Stimulated activated CD8-positive, alpha-beta memory T cell treated with anti-CD3 and anti-CD28 coated beads, Interleukin-15, amount 100 ng/mL, for 4 hours (primary cell): ENCODE measurements around the gene NRIP1.

Experiments used
- DNase-seq, 2 donors: peaks; one replicate each; pipeline ENCODE4 v3.0.0-alpha.2; 2020; ENCODE audit warnings: low read depth in 2 of 2

NRIP1 gene

DNA sequence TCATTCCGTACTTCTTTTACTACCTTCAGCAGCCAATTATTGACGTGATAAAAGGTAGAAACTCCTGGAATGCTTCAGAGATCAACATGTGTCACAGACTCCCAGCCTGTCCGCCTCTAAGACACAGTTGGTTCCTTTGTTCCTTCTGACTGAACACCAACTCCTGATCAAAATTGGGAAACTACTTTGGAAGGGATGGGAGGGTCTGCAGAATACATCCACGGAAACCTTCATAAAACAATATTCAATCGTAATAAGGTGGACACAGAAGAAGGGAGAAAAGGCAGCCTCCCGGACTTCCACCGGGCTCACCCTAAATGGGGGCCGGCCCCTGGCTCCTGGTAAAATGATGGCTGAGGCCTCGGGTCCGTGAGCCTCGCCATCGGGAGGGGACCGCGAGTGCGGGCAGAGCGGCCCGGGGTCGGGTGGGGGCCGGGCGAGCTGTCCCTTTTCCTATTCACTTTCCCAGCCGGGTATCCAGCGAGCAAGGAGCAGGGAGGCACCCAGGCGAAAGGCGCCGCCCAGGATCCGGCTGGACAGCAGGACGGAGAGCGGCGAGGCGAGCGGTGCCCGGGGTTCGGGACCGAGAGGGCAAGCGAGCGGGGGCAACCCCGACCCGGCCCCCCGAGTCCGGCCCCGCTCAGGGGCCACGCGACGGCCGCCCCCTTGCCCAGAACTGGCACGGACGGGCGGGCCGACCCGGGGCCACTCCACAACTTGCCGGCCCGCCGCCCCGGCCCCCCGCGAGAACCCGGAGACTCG lies 805 bp downstream of the NRIP1 start:
- DNase-seq, result no peak

GRCh38 chr21:15063081-15063813 lies 1.6 kb downstream of the NRIP1 start:
- DNase-seq, result no peak

- no peak for DNase-seq
These were observed 2.2 kb downstream of the NRIP1 start for GRCh38 chr21:15062606-15062965.

GRCh38 chr21:15061747-15062605 lies 2.8 kb downstream of the NRIP1 start:
- no peak for DNase-seq

- DNase-seq, result no peak
These were observed 3.5 kb downstream of the NRIP1 start for GRCh38 chr21:15061279-15061678.

DNA sequence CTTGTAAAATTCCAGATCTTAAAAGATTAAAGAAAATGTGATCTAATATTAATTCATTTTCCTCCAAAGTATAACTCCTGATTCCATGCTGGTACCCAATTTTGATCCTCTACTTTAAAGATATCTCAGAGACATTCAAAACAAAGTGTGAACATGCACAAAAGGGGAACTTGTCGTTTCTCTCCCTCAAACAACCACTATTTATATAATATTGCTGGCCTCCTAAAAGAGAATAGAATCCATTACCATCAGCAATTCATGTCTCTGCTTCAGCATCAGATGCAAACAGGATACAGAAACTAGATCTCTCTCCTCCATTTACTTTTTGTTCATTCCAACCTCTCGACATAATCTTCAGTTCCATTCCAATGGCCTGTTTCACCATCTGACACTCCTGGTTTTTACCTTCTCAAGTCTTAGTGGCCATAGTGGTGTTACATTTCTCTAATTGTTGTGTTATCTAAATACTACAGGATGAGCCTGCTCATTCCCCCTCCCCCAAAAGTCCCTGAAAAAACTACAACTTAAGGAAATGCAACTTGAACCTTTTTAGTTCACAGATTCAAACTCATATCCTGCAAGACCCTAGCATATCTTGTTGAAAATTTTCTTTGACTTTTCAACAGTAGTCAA lies 4.1 kb downstream of the NRIP1 start:
- DNase-seq, result no peak

- DNase-seq, result no peak
These were observed 5.4 kb downstream of the NRIP1 start for GRCh38 chr21:15059397-15059796.

DNA sequence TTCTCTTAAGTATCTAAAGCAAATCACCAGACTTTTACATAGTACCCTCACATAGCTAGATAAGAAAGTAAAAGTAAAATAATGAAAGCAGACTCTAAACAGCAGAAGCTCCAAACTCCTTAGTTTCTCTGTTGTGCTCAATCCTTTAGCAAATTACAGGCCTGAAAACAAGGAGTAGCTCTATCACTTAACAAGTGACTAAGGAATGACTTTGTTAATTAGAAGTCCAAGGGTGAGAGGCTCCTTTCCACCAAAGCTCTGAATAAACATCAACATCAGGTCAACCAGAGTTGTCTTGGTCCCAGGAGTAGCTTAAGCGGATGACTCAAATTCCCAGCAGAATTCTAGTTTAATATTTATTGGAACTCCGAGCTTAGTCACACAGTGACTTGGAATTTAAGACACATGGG lies 5.9 kb downstream of the NRIP1 start:
- no peak for DNase-seq

GRCh38 chr21:15057285-15057684 lies 7.5 kb downstream of the NRIP1 start:
- DNase-seq, result no peak

DNA sequence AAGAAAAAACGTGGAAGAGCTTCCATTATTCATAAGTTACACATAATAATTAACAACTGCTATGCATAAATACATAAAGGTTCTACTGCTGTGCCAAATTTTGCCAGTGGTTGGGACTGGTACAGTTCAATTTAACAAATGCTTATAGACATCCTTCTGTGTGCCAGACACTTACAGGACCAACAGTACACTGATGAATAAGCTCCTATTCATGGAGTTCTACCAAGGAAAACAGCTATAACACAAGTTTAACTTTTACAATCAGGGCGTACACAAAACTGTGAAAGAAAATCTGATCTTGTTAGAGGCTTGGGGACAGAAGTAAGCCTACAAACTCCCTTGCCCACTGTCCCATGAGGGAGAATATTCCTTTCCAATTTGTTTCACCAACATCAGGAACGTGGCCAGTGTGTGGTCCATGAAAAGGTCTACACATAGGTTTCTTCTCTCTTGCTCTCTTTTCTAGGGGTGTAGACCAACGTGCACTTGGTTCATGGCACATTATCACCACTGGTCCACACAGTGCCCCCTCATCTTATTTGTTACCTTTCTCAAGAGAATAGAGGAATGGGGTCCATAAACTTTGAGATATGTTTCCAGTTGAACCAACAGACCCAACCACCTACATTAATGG lies 10.1 kb downstream of the NRIP1 start:
- no peak for DNase-seq

DNA sequence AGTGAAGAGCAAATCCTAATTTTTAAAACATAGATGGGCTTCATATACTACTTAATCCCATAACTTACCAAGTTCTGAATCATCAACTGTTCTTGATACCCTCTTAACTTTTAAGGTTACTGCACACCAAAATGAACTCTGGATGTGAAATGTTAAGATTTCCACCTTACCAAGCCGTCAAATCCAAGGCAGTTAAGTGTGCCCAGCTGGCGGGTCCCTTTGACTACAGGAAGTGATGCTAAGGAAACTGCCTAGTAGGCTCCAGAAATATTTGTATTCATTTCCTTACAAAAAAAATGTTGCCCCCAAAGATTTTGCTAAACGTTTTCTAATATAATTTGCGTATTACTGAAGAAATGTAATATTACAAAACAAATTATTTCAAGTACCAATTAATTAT lies 10.7 kb downstream of the NRIP1 start:
- no peak for DNase-seq

- DNase-seq, result no peak
These were observed 11.3 kb downstream of the NRIP1 start for GRCh38 chr21:15053500-15053899.

- no peak for DNase-seq
These were observed 12.4 kb downstream of the NRIP1 start for GRCh38 chr21:15052459-15052763.

GRCh38 chr21:15051644-15052458 lies 12.9 kb downstream of the NRIP1 start:
- no peak for DNase-seq

GRCh38 chr21:15050568-15051377 lies 14.0 kb downstream of the NRIP1 start:
- DNase-seq, result no peak

DNA sequence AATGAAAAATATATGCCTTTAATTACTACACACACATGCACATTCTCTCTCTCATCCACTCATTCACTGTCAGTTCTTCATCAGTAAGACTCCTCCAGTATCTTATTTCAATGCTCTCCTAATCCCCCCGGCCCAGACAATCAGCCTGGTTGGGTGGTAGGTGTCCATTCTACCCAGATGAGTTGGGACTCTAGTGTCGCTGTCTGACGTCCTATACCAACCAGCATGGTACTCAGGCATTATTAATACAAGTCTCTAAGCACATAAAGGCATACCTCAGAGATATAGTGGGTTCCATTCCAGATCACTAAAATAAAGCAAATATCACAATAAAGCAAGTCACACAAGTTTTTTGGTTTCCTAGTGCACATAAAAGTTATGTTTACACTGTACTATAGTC lies 19.8 kb downstream of the NRIP1 start:
- no peak for DNase-seq

- DNase-seq, result no peak
These were observed 22.3 kb downstream of the NRIP1 start for GRCh38 chr21:15042531-15042930.

DNA sequence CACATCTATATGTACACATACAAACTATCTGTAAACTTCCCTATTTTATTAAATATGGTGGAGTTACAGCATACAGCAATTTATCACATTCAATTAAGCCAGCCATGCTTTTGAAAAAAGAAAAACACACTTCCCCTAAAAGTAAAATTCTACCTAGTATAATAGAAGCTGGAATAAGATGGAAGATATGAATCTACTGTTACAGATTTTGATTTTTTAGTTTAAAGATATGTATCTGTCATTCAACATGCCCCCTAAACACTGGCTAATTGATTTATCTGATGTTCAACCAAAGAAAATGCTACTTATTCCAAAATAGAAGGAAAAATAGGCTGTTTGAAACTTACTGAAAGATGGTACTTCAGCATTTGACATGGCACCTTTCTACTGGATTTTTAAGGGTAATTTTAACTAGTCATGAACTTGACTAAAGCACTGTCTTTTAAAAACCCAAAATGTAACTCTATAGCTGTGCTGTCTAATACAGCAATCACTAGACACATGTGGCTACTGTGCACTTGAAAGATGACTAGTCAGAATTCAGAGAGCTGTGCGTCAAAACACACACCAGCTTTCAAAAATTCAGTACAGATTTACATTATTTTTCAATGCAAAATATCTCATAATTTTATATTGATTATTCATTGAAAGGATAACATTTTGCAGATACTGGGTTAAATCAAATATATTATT lies 25.0 kb downstream of the NRIP1 start:
- no peak for DNase-seq

- DNase-seq, result no peak
These were observed 26.9 kb downstream of the NRIP1 start for GRCh38 chr21:15037900-15038293.
